Activated T-cell treated with anti-CD3 and anti-CD28 coated beads for 1 hour (primary cell): ENCODE data around the gene RBFA.

Source experiments
- DNase-seq: peaks from one replicate; pipeline ENCODE4 v3.0.0-alpha.2; 2020; ENCODE audit warnings: low read depth

RBFA gene

GRCh38 chr18:80074697-80075096, 40.5 kb downstream of the RBFA start:
- no peak for DNase-seq

GRCh38 chr18:80075940-80076339, 41.7 kb downstream of the RBFA start:
- DNase-seq, result no peak

- DNase-seq, result no peak
These were observed 42.1 kb downstream of the RBFA start for GRCh38 chr18:80076379-80076778.

- DNase-seq, result no peak
These were observed 43.6 kb downstream of the RBFA start for GRCh38 chr18:80077873-80078272.
